GM21529 (cell line): ENCODE measurements around the gene CYP26C1.

ENCODE experiments used
- ATAC-seq: cut with Tn5 transposase; IDR thresholded peaks from one replicate; pipeline ENCODE4 v1.9.1; 2021; ENCODE audit not compliant: unreplicated experiment

Gene CYP26C1

GRCh38 chr10:93059975-93060886 lies at the start of gene CYP26C1:
CYP26C1 (plus strand) TSS chr10:93060798; CDS start chr10:93061264, 466 bp downstream.
- ATAC-seq = no peak

GRCh38 chr10:93015722-93016121 lies 44.9 kb upstream of the CYP26C1 start:
- no peak for ATAC-seq

GRCh38 chr10:93023013-93023650 lies 37.5 kb upstream of the CYP26C1 start:
- no peak for ATAC-seq

- no peak for ATAC-seq
These were observed 34.5 kb upstream of the CYP26C1 start for GRCh38 chr10:93026072-93026471.

- ATAC-seq = no peak
These were observed 33.1 kb upstream of the CYP26C1 start for GRCh38 chr10:93027508-93027907.

- no peak for ATAC-seq
These were observed 31.7 kb upstream of the CYP26C1 start for GRCh38 chr10:93028883-93029282.

GRCh38 chr10:93030409-93030808 lies 30.2 kb upstream of the CYP26C1 start:
- ATAC-seq = no peak

- ATAC-seq = no peak
These were observed 28.3 kb upstream of the CYP26C1 start for GRCh38 chr10:93032105-93032808.

GRCh38 chr10:93032809-93033137 lies 27.8 kb upstream of the CYP26C1 start:
- ATAC-seq = no peak

- ATAC-seq = no peak
These were observed 26.2 kb upstream of the CYP26C1 start for GRCh38 chr10:93034426-93034825.

GRCh38 chr10:93039110-93039509 lies 21.5 kb upstream of the CYP26C1 start:
- no peak for ATAC-seq

- no peak for ATAC-seq
These were observed 20.9 kb upstream of the CYP26C1 start for GRCh38 chr10:93039721-93040120.

GRCh38 chr10:93054486-93054885 lies 6.1 kb upstream of the CYP26C1 start:
- no peak for ATAC-seq

- no peak for ATAC-seq
These were observed 2.5 kb upstream of the CYP26C1 start for GRCh38 chr10:93058139-93058538.

- ATAC-seq = no peak
These were observed 442 bp downstream of the CYP26C1 start for GRCh38 chr10:93060887-93061593.

- ATAC-seq = no peak
These were observed 1.3 kb downstream of the CYP26C1 start for GRCh38 chr10:93061594-93062513.

- no peak for ATAC-seq
These were observed 2.0 kb downstream of the CYP26C1 start for GRCh38 chr10:93062514-93063143.

- no peak for ATAC-seq
These were observed 2.8 kb downstream of the CYP26C1 start for GRCh38 chr10:93063144-93063976.
